Trophoblast cell (in vitro differentiated cells and primary cell): ENCODE data around the gene EVI5.
"Not testable (repeated sequence)": the region's sequence is repeated elsewhere in the genome, so short reads cannot be mapped to it uniquely, and the experiment has no call there.

Experiments used
- DNase-seq, 2 donors: peaks; one replicate each; pipeline ENCODE4 v3.0.0-alpha.2; 2016
- H2AFZ ChIP-seq: 2 replicates; pipeline ENCODE4 v1.6.1; 2013; ENCODE audit warnings: low read length, moderate library complexity, mild to moderate bottlenecking; ENCODE audit not compliant: insufficient read depth, poor library complexity
- H2AK5ac ChIP-seq: 2 replicates; pipeline ENCODE4 v1.6.1; 2013; ENCODE audit warnings: mild to moderate bottlenecking, low read length
- H2BK120ac ChIP-seq: 2 replicates; pipeline ENCODE4 v1.6.1; 2013; ENCODE audit warnings: low read length, mild to moderate bottlenecking, moderate library complexity; ENCODE audit not compliant: insufficient read depth, poor library complexity
- H2BK12ac ChIP-seq: 2 replicates; pipeline ENCODE4 v1.6.1; 2013; ENCODE audit warnings: mild to moderate bottlenecking, low read length, moderate library complexity
- H2BK5ac ChIP-seq: 2 replicates; pipeline ENCODE4 v1.6.1; 2013; ENCODE audit warnings: low read length, low read depth, moderate library complexity, mild to moderate bottlenecking; ENCODE audit not compliant: poor library complexity
- H3K14ac ChIP-seq: 2 replicates; pipeline ENCODE4 v1.6.1; 2013; ENCODE audit warnings: mild to moderate bottlenecking, low read length
- H3K18ac ChIP-seq: 2 replicates; pipeline ENCODE4 v1.6.1; 2013; ENCODE audit warnings: mild to moderate bottlenecking, low read length
- H3K23ac ChIP-seq: 2 replicates; pipeline ENCODE4 v1.6.1; 2013; ENCODE audit warnings: low read length
- H3K27ac ChIP-seq: 2 replicates; pipeline ENCODE4 v1.5.1; 2013; ENCODE audit warnings: low read depth, mild to moderate bottlenecking, inconsistent platforms, low read length, moderate library complexity
- H3K27me3 ChIP-seq: 2 replicates; pipeline ENCODE4 v1.6.1; 2013; ENCODE audit warnings: inconsistent platforms, mild to moderate bottlenecking, low read length, moderate library complexity; ENCODE audit not compliant: insufficient read depth
- H3K36me3 ChIP-seq, 2 experiments: 1 replicate in 1 of 2; 2 replicates in 1 of 2; pipeline ENCODE4 v1.6.1; 2013; ENCODE audit warnings: low read length in 2 of 2, mild to moderate bottlenecking in 2 of 2, moderate library complexity in 1 of 2; ENCODE audit not compliant: insufficient read depth in 2 of 2, control insufficient read depth in 1 of 2
- H3K4ac ChIP-seq: 2 replicates; pipeline ENCODE4 v1.6.1; 2013; ENCODE audit warnings: low read depth, mild to moderate bottlenecking, low read length, moderate library complexity
- H3K4me1 ChIP-seq, 2 experiments: 1 replicate in 1 of 2; 2 replicates in 1 of 2; pipeline ENCODE4 v1.6.1; 2013; ENCODE audit warnings: low read length in 2 of 2, mild to moderate bottlenecking in 2 of 2, moderate library complexity in 1 of 2; ENCODE audit not compliant: insufficient read depth in 2 of 2, control insufficient read depth in 1 of 2
- H3K4me2 ChIP-seq: 2 replicates; pipeline ENCODE4 v1.6.1; 2013; ENCODE audit warnings: inconsistent platforms, mild to moderate bottlenecking, low read length, moderate library complexity
- H3K4me3 ChIP-seq: 2 replicates; pipeline ENCODE4 v1.5.1; 2013; ENCODE audit warnings: mild to moderate bottlenecking, low read depth, low read length, inconsistent platforms
- H3K79me1 ChIP-seq: one replicate; pipeline ENCODE4 v1.6.1; 2013; ENCODE audit warnings: low read length
- H3K79me2 ChIP-seq: 2 replicates; pipeline ENCODE4 v1.6.1; 2013; ENCODE audit warnings: low read length, mild to moderate bottlenecking; ENCODE audit not compliant: control insufficient read depth, insufficient read depth, poor library complexity
- H3K9ac ChIP-seq: 2 replicates; pipeline ENCODE4 v1.6.1; 2013; ENCODE audit warnings: mild to moderate bottlenecking, low read length
- H3K9me3 ChIP-seq: 2 replicates; pipeline ENCODE4 v1.6.1; 2013; ENCODE audit warnings: low read depth, mild to moderate bottlenecking, control low read depth, inconsistent platforms, low read length; ENCODE audit not compliant: insufficient read depth
- H4K12ac ChIP-seq: 2 replicates; pipeline ENCODE4 v1.6.1; 2013; ENCODE audit warnings: low read depth, mild to moderate bottlenecking, low read length, moderate library complexity
- H4K8ac ChIP-seq: 2 replicates; pipeline ENCODE4 v1.6.1; 2013; ENCODE audit warnings: low read depth, mild to moderate bottlenecking, low read length, moderate library complexity
- H4K91ac ChIP-seq: one replicate; pipeline ENCODE4 v1.6.1; 2013; ENCODE audit warnings: low read depth, mild to moderate bottlenecking, low read length, moderate library complexity
- WGBS: extraction: QIAGEN DNeasy Blood & Tissue Kit; methylation state at CpG from one replicate; pipeline ENCODE4 v1.1.7; 2013; ENCODE audit warnings: missing lambda C conversion rate; ENCODE audit not compliant: insufficient read length, insufficient coverage; ENCODE audit errors: extremely low coverage; 5-methylcytosine and 5-hydroxymethylcytosine counted together

The EVI5 gene

GRCh38 chr1:92536980-92537884, 247.7 kb downstream of the EVI5 start:
- Histone ChIP-seq H2BK5ac (no peak overlapping the region), H3K14ac (no peak overlapping the region), H3K18ac (no peak overlapping the region), H3K9ac (no peak overlapping the region), H3K4me1 (no peaks in the 10 kb centered on the region), H3K27me3 (no peaks in the 10 kb centered on the region), H2BK120ac (no peak overlapping the region), H3K4ac (no peak overlapping the region), H3K79me1 (no peaks in the 10 kb centered on the region), H2AFZ (no peak overlapping the region), H4K8ac (no peak overlapping the region), H3K36me3 (no peaks in the 10 kb centered on the region), H2AK5ac (no peak overlapping the region), H3K23ac (no peak overlapping the region), H3K4me3 (no peak overlapping the region), H3K4me2 (no peak overlapping the region), H3K27ac (no peak overlapping the region), H4K91ac (no peak overlapping the region), H2BK12ac (no peak overlapping the region), H4K12ac (no peak overlapping the region), H3K9me3 (no peaks in the 10 kb centered on the region), H3K79me2 (no peaks in the 10 kb centered on the region)
- no peak for DNase-seq
- WGBS, result no CpG with 5 or more reads among the region's 2 CpGs

GRCh38 chr1:92536211-92536979, 248.5 kb downstream of the EVI5 start:
- Histone ChIP-seq H2AK5ac (no peak overlapping the region), H3K4ac (no peak overlapping the region), H4K12ac (no peak overlapping the region), H3K79me1 (no peaks in the 10 kb centered on the region), H3K4me3 (no peak overlapping the region), H4K8ac (no peak overlapping the region), H3K27ac (no peak overlapping the region), H3K9ac (no peak overlapping the region), H2BK12ac (no peak overlapping the region), H3K79me2 (no peaks in the 10 kb centered on the region), H4K91ac (no peak overlapping the region), H2BK5ac (no peak overlapping the region), H3K36me3 (no peaks in the 10 kb centered on the region), H2BK120ac (no peak overlapping the region), H3K18ac (no peak overlapping the region), H3K27me3 (no peaks in the 10 kb centered on the region), H2AFZ (no peak overlapping the region), H3K23ac (no peak overlapping the region), H3K4me1 (no peaks in the 10 kb centered on the region), H3K14ac (no peak overlapping the region), H3K4me2 (no peak overlapping the region), H3K9me3 (no peaks in the 10 kb centered on the region)
- no CpG with 5 or more reads among the region's 5 CpGs for WGBS
- no peak for DNase-seq

GRCh38 chr1:92532371-92532770, 252.5 kb downstream of the EVI5 start:
- not testable (repeated sequence) for H2AK5ac ChIP-seq

DNA sequence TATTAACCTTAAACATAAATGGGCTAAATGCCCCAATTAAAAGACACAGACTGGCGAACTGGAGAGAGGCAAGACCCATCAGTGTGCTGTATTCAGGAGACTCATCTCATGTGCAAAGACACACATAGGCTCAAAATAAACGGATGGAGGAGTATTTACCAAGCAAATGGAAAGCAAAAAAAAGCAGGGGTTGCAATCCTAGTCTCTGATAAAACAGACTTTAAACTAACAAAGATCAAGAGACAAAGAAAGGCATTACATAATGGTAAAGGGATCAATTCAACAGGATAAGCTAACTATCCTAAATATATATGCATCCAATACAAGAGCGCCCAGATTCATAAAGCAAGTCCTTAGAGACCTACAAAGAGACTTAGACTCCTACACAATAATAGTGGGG, 253.0 kb downstream of the EVI5 start:
- not testable (repeated sequence) for H4K8ac ChIP-seq, H3K79me1 ChIP-seq, DNase-seq, H3K27ac ChIP-seq, H2BK12ac ChIP-seq, H4K91ac ChIP-seq, H3K27me3 ChIP-seq, H4K12ac ChIP-seq, H2BK120ac ChIP-seq, H2AK5ac ChIP-seq, H2AFZ ChIP-seq, H3K18ac ChIP-seq, H3K9me3 ChIP-seq, H3K4me3 ChIP-seq, H3K4me1 ChIP-seq, H3K4me2 ChIP-seq, H3K79me2 ChIP-seq, H3K23ac ChIP-seq, H2BK5ac ChIP-seq, H3K9ac ChIP-seq, H3K36me3 ChIP-seq, H3K4ac ChIP-seq, H3K14ac ChIP-seq
- WGBS, result no CpG with 5 or more reads among the region's 3 CpGs

More at GRCh38 chr1:92532371-92532770, 252.5 kb downstream of the EVI5 start:
- not testable (repeated sequence) for H4K8ac ChIP-seq, DNase-seq, H3K4me1 ChIP-seq, H2BK12ac ChIP-seq, H3K4me2 ChIP-seq, H3K14ac ChIP-seq, H3K36me3 ChIP-seq, H3K23ac ChIP-seq, H3K79me2 ChIP-seq, H3K9me3 ChIP-seq, H3K27ac ChIP-seq, H3K4me3 ChIP-seq, H3K18ac ChIP-seq, H2BK120ac ChIP-seq, H2BK5ac ChIP-seq, H2AFZ ChIP-seq, H3K4ac ChIP-seq, H4K91ac ChIP-seq, H3K79me1 ChIP-seq, H3K27me3 ChIP-seq, H3K9ac ChIP-seq, H4K12ac ChIP-seq
- no CpG with 5 or more reads among the region's 4 CpGs for WGBS
